Mammary epithelial cell (primary cell): ENCODE results near the gene TXNRD3.

Experiments
- EZH2 ChIP-seq: IDR thresholded peaks from 2 replicates; pipeline ENCODE4 v1.6.1; 2012; ENCODE audit warnings: low read length, inconsistent platforms, borderline replicate concordance
- TF ChIP-seq, protein P1 (sequence below), 2 donors: IDR thresholded peaks in 1 of 2; conservative IDR thresholded peaks in 1 of 2; 2 replicates each; pipeline ENCODE4 v1.5.1; 2011 to 2012; ENCODE audit warnings: inconsistent platforms in 2 of 2, low read length in 2 of 2, mild to moderate bottlenecking in 2 of 2, control low read depth in 1 of 2, low read depth in 1 of 2; ENCODE audit not compliant: insufficient read depth in 1 of 2; ENCODE audit errors: extremely low read depth in 1 of 2

DNA sequence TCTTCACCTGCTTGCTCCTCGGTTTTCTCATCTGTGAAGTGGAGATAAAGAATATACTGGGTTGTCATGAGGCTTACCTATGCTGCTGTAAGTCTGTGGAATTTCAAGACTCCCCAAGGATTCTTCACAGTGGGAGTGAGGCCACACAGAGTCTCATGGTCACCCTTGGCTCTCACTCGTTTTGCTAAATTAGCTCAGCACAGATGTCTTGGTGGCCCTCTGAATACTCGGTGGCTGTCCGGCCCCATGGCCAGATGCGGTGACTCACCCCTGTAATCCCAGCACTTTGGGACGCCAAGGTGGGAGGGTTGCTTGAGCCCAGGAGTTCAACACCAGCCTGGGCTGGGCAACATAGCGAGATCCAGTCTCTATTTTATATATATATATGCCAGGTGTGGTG, 44.1 kb upstream of the TXNRD3 start:
- TF ChIP-seq, protein P1, sequence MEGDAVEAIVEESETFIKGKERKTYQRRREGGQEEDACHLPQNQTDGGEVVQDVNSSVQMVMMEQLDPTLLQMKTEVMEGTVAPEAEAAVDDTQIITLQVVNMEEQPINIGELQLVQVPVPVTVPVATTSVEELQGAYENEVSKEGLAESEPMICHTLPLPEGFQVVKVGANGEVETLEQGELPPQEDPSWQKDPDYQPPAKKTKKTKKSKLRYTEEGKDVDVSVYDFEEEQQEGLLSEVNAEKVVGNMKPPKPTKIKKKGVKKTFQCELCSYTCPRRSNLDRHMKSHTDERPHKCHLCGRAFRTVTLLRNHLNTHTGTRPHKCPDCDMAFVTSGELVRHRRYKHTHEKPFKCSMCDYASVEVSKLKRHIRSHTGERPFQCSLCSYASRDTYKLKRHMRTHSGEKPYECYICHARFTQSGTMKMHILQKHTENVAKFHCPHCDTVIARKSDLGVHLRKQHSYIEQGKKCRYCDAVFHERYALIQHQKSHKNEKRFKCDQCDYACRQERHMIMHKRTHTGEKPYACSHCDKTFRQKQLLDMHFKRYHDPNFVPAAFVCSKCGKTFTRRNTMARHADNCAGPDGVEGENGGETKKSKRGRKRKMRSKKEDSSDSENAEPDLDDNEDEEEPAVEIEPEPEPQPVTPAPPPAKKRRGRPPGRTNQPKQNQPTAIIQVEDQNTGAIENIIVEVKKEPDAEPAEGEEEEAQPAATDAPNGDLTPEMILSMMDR (conservative IDR thresholded peaks at IDR 0.05 in 1 of 2, IDR thresholded peaks at IDR 0.05 in 1 of 2; ENCODE audit: extremely low read depth in 1 of 2, insufficient read depth in 1 of 2, low read depth in 1 of 2, low read length in 2 of 2) = no peak
- no peak for TF ChIP-seq EZH2
